ENCODE measurements around the gene ANKZF1. TPM values are rescaled to one million over a fixed set of nuclear protein-coding genes. Genes with fewer than 3 reads are reported as not detected.
A peak's percentile ranks its signal among the peaks of the same experiment; 100 is the strongest.
"Not testable (repeated sequence)": the region's sequence is repeated elsewhere in the genome, so short reads cannot be mapped to it uniquely, and the experiment has no call there.

The ANKZF1 gene
- total and polyA plus RNA-seq, 3 donors from 2014 or later = 27.9 to 56.4 (median 50.9) TPM

GRCh38 chr2:219252900-219253752, 23.5 kb downstream of the ANKZF1 start, which contains the start of gene TUBA4B:
TUBA4B (plus strand) TSS chr2:219253243; CDS start chr2:219253408, 165 bp downstream.
- Histone ChIP-seq H3K27ac (peak within 1 kb of the TSS in 1 of 2 donors; percentile 11), H3K36me3 (ENCODE audit: low read depth, missing control alignments) (no peaks in the 10 kb centered on the region), H3K4me3 (peak within 1 kb of the TSS; percentile 42 to 67), H3K9me3 (no peaks in the 10 kb centered on the region), H3K27me3 (no peaks in the 10 kb centered on the region), H3K4me1 (peaks cover 15% of the 10 kb centered on the region)
- intact Hi-C loops (cut with DNase I; ENCODE audit: low total_unique reads) = no loop called here
- WGBS, 2 donors = 3 to 7% methylated on average over 31 to 49 of the region's 49 CpGs
- TF ChIP-seq, protein P1, sequence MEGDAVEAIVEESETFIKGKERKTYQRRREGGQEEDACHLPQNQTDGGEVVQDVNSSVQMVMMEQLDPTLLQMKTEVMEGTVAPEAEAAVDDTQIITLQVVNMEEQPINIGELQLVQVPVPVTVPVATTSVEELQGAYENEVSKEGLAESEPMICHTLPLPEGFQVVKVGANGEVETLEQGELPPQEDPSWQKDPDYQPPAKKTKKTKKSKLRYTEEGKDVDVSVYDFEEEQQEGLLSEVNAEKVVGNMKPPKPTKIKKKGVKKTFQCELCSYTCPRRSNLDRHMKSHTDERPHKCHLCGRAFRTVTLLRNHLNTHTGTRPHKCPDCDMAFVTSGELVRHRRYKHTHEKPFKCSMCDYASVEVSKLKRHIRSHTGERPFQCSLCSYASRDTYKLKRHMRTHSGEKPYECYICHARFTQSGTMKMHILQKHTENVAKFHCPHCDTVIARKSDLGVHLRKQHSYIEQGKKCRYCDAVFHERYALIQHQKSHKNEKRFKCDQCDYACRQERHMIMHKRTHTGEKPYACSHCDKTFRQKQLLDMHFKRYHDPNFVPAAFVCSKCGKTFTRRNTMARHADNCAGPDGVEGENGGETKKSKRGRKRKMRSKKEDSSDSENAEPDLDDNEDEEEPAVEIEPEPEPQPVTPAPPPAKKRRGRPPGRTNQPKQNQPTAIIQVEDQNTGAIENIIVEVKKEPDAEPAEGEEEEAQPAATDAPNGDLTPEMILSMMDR (IDR thresholded peaks at IDR 0.05) = no peak
- no peak for TF ChIP-seq POLR2A (IDR thresholded peaks at IDR 0.05)
- no peak for DNase-seq

DNA sequence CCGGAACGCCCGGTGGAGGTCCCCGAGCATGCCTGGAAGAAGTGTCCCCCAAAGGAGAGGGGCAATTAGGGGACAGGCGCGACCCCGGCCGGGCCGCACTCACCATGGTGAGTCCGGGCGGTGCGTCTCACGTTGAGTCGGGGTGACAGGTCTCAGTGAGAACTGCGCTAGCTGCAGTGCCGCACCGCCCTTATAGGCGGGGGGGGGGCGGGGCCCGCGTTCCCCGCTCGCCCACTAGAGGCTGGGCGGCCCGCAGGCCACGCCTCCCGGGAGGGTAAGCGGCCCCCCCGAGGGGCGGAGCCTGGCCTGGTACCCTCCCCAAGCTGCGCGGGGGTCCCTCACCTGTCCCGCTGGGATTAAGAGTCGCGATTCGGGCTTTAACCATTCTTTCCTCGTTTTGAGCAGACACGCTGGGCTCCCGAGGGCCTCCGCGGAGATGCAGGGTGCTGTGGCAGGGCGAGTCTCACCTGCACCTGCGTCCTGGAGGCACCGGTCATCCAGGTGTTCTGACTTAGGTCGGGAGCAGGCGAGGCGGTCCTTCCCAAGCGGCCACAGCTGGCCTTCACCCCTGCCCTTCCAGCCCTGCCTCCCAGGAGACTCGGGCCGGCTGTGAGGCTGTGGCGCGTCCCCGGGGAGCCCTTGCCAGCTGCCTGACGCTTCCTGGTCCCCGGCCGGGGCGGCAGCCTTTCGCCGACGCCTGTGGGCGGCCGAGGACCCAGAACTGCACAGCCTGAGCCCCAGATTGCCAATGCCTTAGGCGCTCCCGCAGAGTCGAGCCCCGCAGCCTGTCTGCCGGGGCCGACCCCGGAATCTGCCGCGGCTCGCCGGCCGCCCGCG, 24.4 kb downstream of the ANKZF1 start, which contains the start of gene TUBA4A:
TSS of gene TUBA4A (minus strand) at position 166 of the 837 bp plus-strand sequence. CDS start at position 106, 60 bp downstream.
- intact Hi-C loops (cut with DNase I; ENCODE audit: low total_unique reads) = no loop called here
- H3K27ac ChIP-seq = peak within 1 kb of the TSS in 1 of 2 donors; percentile 11
- H3K9me3 ChIP-seq = no peaks in the 10 kb centered on the region
- H3K4me1 ChIP-seq = peaks cover 15% of the 10 kb centered on the region
- H3K36me3 ChIP-seq (ENCODE audit: low read depth, missing control alignments) = no peaks in the 10 kb centered on the region
- peak within 1 kb of the TSS; percentile 42 to 67 for H3K4me3 ChIP-seq
- 0% methylated on average over 48 of the region's 76 CpGs; no CpG with 5 or more reads in 1 of the 2 donors for WGBS, 2 donors
- TF ChIP-seq POLR2A (IDR thresholded peaks at IDR 0.05) = peak; percentile 67
- TF ChIP-seq, protein P1 (IDR thresholded peaks at IDR 0.05) = peak in 1 of 3 experiments; percentile 16
- peak; percentile 85 for DNase-seq
- no peaks in the 10 kb centered on the region for H3K27me3 ChIP-seq

- Histone ChIP-seq H3K9me3 (no peaks in the 10 kb centered on the region), H3K4me3 (peak overlapping the region; percentile 42 to 67), H3K4me1 (peaks cover 15% of the 10 kb centered on the region), H3K27me3 (no peaks in the 10 kb centered on the region), H3K36me3 (ENCODE audit: low read depth, missing control alignments) (no peaks in the 10 kb centered on the region), H3K27ac (no peak overlapping the region)
- no peak for TF ChIP-seq POLR2A (IDR thresholded peaks at IDR 0.05)
- TF ChIP-seq, protein P1 (IDR thresholded peaks at IDR 0.05) = no peak
- DNase-seq = no peak
- WGBS, 2 donors = 8 to 13% methylated on average over 9 to 12 of the region's 12 CpGs
- intact Hi-C loops (cut with DNase I; ENCODE audit: low total_unique reads) = no loop called here
Measured at GRCh38 chr2:219254590-219255201, 25.1 kb downstream of the ANKZF1 start.

- peaks cover 11% of the 10 kb centered on the region for H3K4me1 ChIP-seq
- intact Hi-C loops (cut with DNase I; ENCODE audit: low total_unique reads); H3K9me3 ChIP-seq; H3K27me3 ChIP-seq; H3K27ac ChIP-seq; DNase-seq; H3K4me3 ChIP-seq; H3K36me3 ChIP-seq (ENCODE audit: low read depth, missing control alignments): not testable (repeated sequence)
- 85 to 92% methylated on average over 10 of the region's 10 CpGs for WGBS, 2 donors
Measured at GRCh38 chr2:219258942-219259341, 29.3 kb downstream of the ANKZF1 start.
